CD4-positive, alpha-beta memory T cell (primary cell): ENCODE results near the gene DHFR. TPM values are rescaled to one million over a fixed set of nuclear protein-coding genes. Genes with fewer than 3 reads are reported as not detected.
"Not testable (repeated sequence)": the region's sequence is repeated elsewhere in the genome, so short reads cannot be mapped to it uniquely, and the experiment has no call there.

Source experiments
- CTCF ChIA-PET: fragments of 350-600 bp; sonication (Branson Sonifier 250); formaldehyde crosslinking; loops from one replicate; lab custom pipeline; 2021; ENCODE audit warnings: inconsistent platforms; ENCODE audit not compliant: partially characterized antibody; lab: Charles Lee
- POLR2A ChIA-PET: fragments of 350-600 bp; sonication (Branson Sonifier 250); formaldehyde crosslinking; loops from one replicate; lab custom pipeline; 2021; ENCODE audit not compliant: partially characterized antibody; lab: Charles Lee
- DNase-seq, 5 donors: peaks; one replicate each; pipeline versions ENCODE4 v3.0.0 to v3.0.0-alpha.2; 2020 to 2022; ENCODE audit warnings: mixed read lengths in 1 of 5
- H3K27ac ChIP-seq: one replicate; pipeline ENCODE4 v1.7.0; 2013; ENCODE audit warnings: low read depth, low read length
- H3K27me3 ChIP-seq: 2 replicates; pipeline ENCODE4 v1.7.0; 2013; ENCODE audit warnings: mild to moderate bottlenecking, low read length, moderate library complexity; ENCODE audit not compliant: insufficient read depth
- H3K36me3 ChIP-seq: 2 replicates; pipeline ENCODE4 v1.7.0; 2013; ENCODE audit warnings: mild to moderate bottlenecking, low read length, moderate library complexity; ENCODE audit not compliant: insufficient read depth
- H3K4me1 ChIP-seq: 2 replicates; pipeline ENCODE4 v1.7.0; 2013; ENCODE audit warnings: mild to moderate bottlenecking, low read length, moderate library complexity; ENCODE audit not compliant: insufficient read depth
- H3K4me3 ChIP-seq, 2 donors: one replicate each; pipeline ENCODE4 v1.7.0; 2013; ENCODE audit warnings: low read length in 2 of 2, mild to moderate bottlenecking in 1 of 2
- H3K9me3 ChIP-seq, 2 donors: one replicate each; pipeline ENCODE4 v1.7.0; 2013; ENCODE audit warnings: low read length in 2 of 2, control low read depth in 1 of 2; ENCODE audit not compliant: control insufficient read depth in 1 of 2
- H3K27ac Mint-ChIP-seq, 7 donors: one replicate each; pipeline ENCODE4 v1.8.0; 2020 to 2021; ENCODE audit warnings: mixed read lengths in 7 of 7, mild to moderate bottlenecking in 6 of 7, inconsistent platforms in 3 of 7, moderate library complexity in 3 of 7
- H3K27me3 Mint-ChIP-seq, 2 donors: one replicate each; pipeline ENCODE4 v1.8.0; 2020 to 2021; ENCODE audit warnings: mixed read lengths in 2 of 2
- H3K36me3 Mint-ChIP-seq, 2 donors: one replicate each; pipeline ENCODE4 v1.8.0; 2020 to 2021; ENCODE audit warnings: mixed read lengths in 2 of 2, inconsistent platforms in 1 of 2, mild to moderate bottlenecking in 1 of 2
- H3K4me1 Mint-ChIP-seq, 4 donors: one replicate each; pipeline ENCODE4 v1.8.0; 2020 to 2021; ENCODE audit warnings: mixed read lengths in 4 of 4, mild to moderate bottlenecking in 1 of 4
- H3K4me3 Mint-ChIP-seq, 8 donors: one replicate each; pipeline ENCODE4 v1.8.0; 2020 to 2021; ENCODE audit warnings: mixed read lengths in 8 of 8, mild to moderate bottlenecking in 7 of 8, moderate library complexity in 6 of 8, inconsistent platforms in 3 of 8
- H3K9me3 Mint-ChIP-seq, 8 donors: one replicate each; pipeline ENCODE4 v1.8.0; 2020 to 2021; ENCODE audit warnings: mixed read lengths in 8 of 8, mild to moderate bottlenecking in 5 of 8, inconsistent platforms in 3 of 8, moderate library complexity in 1 of 8
- intact Hi-C: fragments of 100-400 bp; cut with micrococcal nuclease; formaldehyde crosslinking; loops from one replicate; pipeline ENCODE4 v1.15.1; 2023
- polyA plus RNA-seq, 2 donors: library from polyadenylated mRNA; unstranded; fragments of 300-500 nt; fragmentation: Illumina TruSeq; gene quantifications; one replicate each; pipeline ENCODE4 v1.2.3, GENCODE V29; 2021
- total RNA-seq, 2 experiments: library from RNA; stranded (reverse); gene quantifications; one replicate each; pipeline ENCODE4 v1.2.3, GENCODE V29; 2021

Gene DHFR
- total and polyA plus RNA-seq, 4 experiments from 2014 or later = 1.3 to 19.2 (median 10.1) TPM

DNA sequence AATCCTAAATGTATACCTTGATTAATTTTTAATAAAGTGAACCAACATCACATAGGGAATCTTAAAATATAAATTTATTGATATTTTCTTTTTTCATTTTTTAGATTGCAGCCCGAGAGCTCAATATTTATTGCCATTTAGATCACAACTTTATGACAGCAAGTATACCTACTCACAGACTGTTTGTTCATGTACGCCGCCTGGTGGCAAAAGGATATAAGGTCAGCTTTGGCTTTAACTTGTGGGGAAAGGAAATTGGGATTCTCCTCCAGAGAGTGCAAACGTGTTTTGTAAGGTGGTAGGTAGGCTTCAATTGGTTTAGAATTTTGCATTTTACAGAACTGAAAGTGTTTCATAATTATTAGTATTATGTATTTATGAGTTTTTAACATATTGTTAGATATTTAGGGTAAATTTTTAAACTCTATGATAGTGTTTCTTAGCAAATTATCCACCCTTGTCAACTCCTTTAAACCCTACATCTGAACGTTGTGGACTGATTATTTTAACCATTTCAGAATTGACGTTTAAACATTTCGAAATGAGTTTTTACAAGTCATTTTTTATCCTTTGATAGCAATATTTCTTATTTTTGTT is 17.5 kb upstream of the DHFR start:
- Histone ChIP-seq H3K27ac (no peak overlapping the region), H3K36me3 (peaks cover 30% of the 10 kb centered on the region), H3K4me3 (no peak overlapping the region), H3K4me1 (no peaks in the 10 kb centered on the region), H3K27me3 (no peaks in the 10 kb centered on the region), H3K9me3 (no peaks in the 10 kb centered on the region)
- H3K4me3 Mint-ChIP-seq = no peak overlapping the region
- no peak overlapping the region for H3K27ac Mint-ChIP-seq
- H3K36me3 Mint-ChIP-seq = peaks cover 36 to 59% of the 10 kb centered on the region in 2 donors
- CTCF ChIA-PET = interaction anchor here (0.7 to 2.7 kb wide), 9 partner anchors 14 to 580 kb away, joined by 3 to 23 read pairs (median 5); partner anchors contain the start of genes DHFR and MSH3
- intact Hi-C loops = loop anchor here (1.0 kb wide), 4 partner anchors 17 to 581 kb away; no protein-coding TSS in a partner anchor
- H3K4me1 Mint-ChIP-seq = peaks cover 0 to 10% (median 5%) of the 10 kb centered on the region in 4 donors
- H3K27me3 Mint-ChIP-seq = no peaks in the 10 kb centered on the region
- POLR2A ChIA-PET = interaction anchor here (1.8 kb wide), 1 partner anchor 18 kb away, joined by 6 read pairs; the partner anchor contains the start of genes DHFR and MSH3
- H3K9me3 Mint-ChIP-seq = no peaks in the 10 kb centered on the region
- DNase-seq = peak; percentile 51 to 63 (median 53)

DNA sequence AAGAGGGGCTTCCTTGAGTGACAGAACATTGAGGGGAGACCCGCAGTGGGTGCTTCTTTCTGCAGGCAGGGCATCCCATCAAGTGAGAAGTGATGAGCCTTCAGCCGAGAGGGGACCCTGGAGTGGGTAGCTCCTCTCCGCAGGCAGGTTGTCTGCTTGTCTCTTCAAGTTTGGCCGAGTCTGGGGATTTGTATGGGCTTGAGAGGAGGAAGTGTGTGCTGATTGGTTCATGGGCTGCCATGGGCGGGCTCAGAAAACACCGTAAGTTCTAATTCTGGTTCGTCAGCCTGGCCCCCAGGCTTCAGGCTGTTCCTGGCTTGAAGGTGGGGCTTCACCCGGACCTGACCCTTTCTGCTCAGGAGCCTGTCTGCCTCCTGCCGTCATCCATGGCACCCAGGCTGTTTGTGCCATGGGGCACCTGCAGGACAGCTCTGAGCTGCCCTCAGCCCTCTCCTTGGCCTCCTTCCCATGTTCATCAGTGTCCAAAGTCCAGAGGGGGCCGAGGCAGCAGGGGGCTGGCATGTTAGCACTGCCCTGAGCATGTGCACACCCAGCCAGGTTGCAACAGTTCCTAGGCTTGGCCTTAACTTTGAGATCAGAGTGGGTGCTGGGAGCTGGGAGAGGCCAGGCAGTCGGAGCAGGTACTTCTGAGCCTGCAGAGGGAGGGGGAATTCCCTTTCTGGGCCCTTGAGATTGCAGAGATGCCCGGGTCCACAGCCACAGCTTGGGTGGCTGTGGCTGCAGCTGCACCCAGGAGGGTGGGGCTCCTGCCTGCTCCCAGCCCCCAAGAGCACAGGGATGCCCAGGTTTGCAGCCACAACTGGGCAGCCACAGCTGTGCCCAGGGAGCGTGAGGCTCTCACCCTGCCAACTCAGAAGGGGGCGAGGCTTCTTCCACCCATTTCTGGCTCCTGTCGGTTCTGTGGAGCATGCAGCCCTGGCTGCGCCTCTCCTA is 13.5 kb upstream of the DHFR start:
- no peak for DNase-seq
- Mint-ChIP-seq H3K4me1 (peaks cover 7 to 23% (median 14%) of the 10 kb centered on the region in 4 donors), H3K4me3 (no peak overlapping the region), H3K9me3 (peaks cover 0 to 2% (median 0%) of the 10 kb centered on the region in 8 donors), H3K27ac (peak overlapping the region in 2 of 7 donors; percentile 68), H3K27me3 (no peaks in the 10 kb centered on the region), H3K36me3 (peaks cover 39 to 62% of the 10 kb centered on the region in 2 donors)
- Histone ChIP-seq H3K36me3 (peaks cover 12% of the 10 kb centered on the region), H3K4me1 (no peaks in the 10 kb centered on the region), H3K4me3 (no peak overlapping the region), H3K9me3 (no peaks in the 10 kb centered on the region), H3K27ac (no peak overlapping the region), H3K27me3 (no peaks in the 10 kb centered on the region)
- intact Hi-C loops = no loop called here
- CTCF ChIA-PET = interaction anchor here (1.1 to 2.9 kb wide), 2 partner anchors 12 to 188 kb away, joined by 3 to 7 read pairs; no protein-coding TSS in a partner anchor
- POLR2A ChIA-PET = interaction anchor here (1.4 kb wide), 1 partner anchor 14 kb away, joined by 3 read pairs; the partner anchor contains the start of gene MSH3

DNA sequence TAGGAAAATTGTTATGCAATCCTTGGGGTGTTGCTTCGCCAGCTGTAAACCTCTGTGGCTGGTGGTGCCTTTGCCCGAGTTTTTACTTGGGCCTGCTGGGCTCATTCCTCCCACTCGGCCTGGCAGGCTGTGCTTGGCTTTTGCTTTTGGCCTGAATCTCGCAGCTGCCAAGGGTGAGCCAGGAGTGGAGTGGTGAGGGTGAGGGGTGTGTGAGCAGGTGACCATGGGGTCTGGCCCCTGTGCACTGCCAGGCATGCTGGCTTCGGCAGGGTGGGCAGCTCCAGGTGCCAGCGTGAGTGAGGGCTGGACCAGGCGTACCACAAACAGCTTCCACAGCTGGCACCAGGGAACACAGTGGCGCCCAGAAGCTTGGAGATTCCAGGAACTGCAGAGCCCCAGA is 12.6 kb upstream of the DHFR start:
- Histone ChIP-seq H3K27me3 (no peaks in the 10 kb centered on the region), H3K36me3 (peaks cover 4% of the 10 kb centered on the region), H3K4me3 (no peak overlapping the region), H3K9me3 (no peaks in the 10 kb centered on the region), H3K4me1 (no peaks in the 10 kb centered on the region), H3K27ac (no peak overlapping the region)
- POLR2A ChIA-PET = no interaction called here
- intact Hi-C loops = no loop called here
- no peak overlapping the region for H3K27ac Mint-ChIP-seq
- peaks cover 43 to 62% of the 10 kb centered on the region in 2 donors for H3K36me3 Mint-ChIP-seq
- no peak for DNase-seq
- peaks cover 10 to 23% (median 14%) of the 10 kb centered on the region in 4 donors for H3K4me1 Mint-ChIP-seq
- no peak overlapping the region for H3K4me3 Mint-ChIP-seq
- no peaks in the 10 kb centered on the region for H3K27me3 Mint-ChIP-seq
- peaks cover 0 to 4% (median 0%) of the 10 kb centered on the region in 8 donors for H3K9me3 Mint-ChIP-seq
- CTCF ChIA-PET = interaction anchor here (1.1 to 2.9 kb wide), 2 partner anchors 11 to 187 kb away, joined by 3 to 7 read pairs; no protein-coding TSS in a partner anchor

DNA sequence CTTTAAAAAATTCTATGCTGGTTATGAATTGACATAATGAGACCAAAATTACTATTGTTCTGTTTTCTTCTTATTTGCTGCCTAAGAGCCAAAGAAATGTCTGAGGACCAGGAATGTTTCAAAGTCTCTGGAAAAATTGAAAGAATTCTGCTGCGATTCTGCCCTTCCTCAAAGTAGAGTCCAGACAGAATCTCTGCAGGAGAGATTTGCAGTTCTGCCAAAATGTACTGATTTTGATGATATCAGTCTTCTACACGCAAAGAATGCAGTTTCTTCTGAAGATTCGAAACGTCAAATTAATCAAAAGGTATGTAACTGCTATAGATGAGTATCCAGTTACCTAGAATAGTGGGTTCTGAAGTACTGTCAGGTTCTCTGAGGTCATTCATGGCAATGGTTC is 10.3 kb upstream of the DHFR start:
- H3K27ac ChIP-seq = no peak overlapping the region
- no peaks in the 10 kb centered on the region for H3K4me1 ChIP-seq
- Mint-ChIP-seq H3K27ac (peak overlapping the region in 1 of 7 donors; percentile 18), H3K4me3 (no peak overlapping the region), H3K4me1 (peaks cover 9 to 28% (median 17%) of the 10 kb centered on the region in 4 donors), H3K36me3 (peaks cover 58 to 62% of the 10 kb centered on the region in 2 donors), H3K27me3 (no peaks in the 10 kb centered on the region), H3K9me3 (peaks cover 0 to 4% (median 0%) of the 10 kb centered on the region in 8 donors)
- H3K36me3 ChIP-seq = peaks cover 16% of the 10 kb centered on the region
- no peak overlapping the region for H3K4me3 ChIP-seq
- DNase-seq = no peak
- intact Hi-C loops = no loop called here
- ChIA-PET CTCF (no interaction called here), POLR2A (no interaction called here)
- H3K27me3 ChIP-seq = no peaks in the 10 kb centered on the region
- no peaks in the 10 kb centered on the region for H3K9me3 ChIP-seq

DNA sequence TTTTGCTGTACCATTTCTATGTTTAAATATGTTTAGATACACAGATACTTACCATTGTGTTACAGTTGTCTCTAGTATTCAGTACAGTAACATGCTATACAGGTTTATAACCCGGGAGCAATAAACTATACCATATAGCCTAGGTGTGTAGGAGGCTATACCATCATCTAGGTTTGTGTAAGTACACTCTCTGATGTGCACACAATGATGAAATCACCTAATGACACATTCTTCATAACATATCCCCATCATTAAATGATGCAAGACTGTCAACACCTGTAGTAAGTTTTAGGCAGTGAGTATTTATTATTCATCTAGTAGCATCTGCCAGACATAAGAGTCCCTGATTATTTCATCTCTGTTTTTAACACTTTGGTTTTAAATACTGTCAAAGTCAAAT is 7.3 kb upstream of the DHFR start:
- Histone ChIP-seq H3K4me1 (no peaks in the 10 kb centered on the region), H3K36me3 (peaks cover 24% of the 10 kb centered on the region), H3K27ac (no peak overlapping the region), H3K27me3 (no peaks in the 10 kb centered on the region), H3K9me3 (no peaks in the 10 kb centered on the region), H3K4me3 (no peak overlapping the region)
- peaks cover 0 to 4% (median 0%) of the 10 kb centered on the region in 8 donors for H3K9me3 Mint-ChIP-seq
- POLR2A ChIA-PET = no interaction called here
- peaks cover 71% of the 10 kb centered on the region in 2 donors for H3K36me3 Mint-ChIP-seq
- no peaks in the 10 kb centered on the region for H3K27me3 Mint-ChIP-seq
- intact Hi-C loops = no loop called here
- no peak overlapping the region for H3K27ac Mint-ChIP-seq
- H3K4me3 Mint-ChIP-seq = no peak overlapping the region
- no peak for DNase-seq
- CTCF ChIA-PET = no interaction called here
- H3K4me1 Mint-ChIP-seq = peaks cover 7 to 33% (median 18%) of the 10 kb centered on the region in 4 donors

DNA sequence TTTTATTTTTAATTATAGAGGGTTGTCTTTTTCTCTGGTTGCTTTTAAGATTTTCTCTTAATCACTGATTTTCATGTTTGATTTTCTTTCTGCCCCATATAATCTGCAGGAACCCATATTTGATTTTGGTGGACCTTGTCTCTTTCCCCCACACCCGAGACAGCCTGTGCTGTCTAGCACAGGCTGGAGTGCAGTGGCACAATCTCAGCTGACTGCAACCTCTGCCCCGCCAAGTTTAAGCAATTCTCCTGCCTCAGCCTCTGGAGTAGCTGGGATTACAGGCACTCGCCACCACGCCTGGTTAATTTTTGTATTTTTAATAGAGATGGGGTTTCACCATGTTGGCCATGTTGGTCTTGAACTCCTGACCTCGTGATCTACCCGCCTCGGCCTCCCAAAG is 5.9 kb upstream of the DHFR start:
- H3K4me3 Mint-ChIP-seq, POLR2A ChIA-PET, H3K9me3 Mint-ChIP-seq, H3K9me3 ChIP-seq, H3K27ac ChIP-seq, DNase-seq, H3K4me3 ChIP-seq, CTCF ChIA-PET, H3K27me3 Mint-ChIP-seq, intact Hi-C loops, H3K27me3 ChIP-seq, H3K27ac Mint-ChIP-seq: not testable (repeated sequence)
- Mint-ChIP-seq H3K36me3 (peaks cover 66% of the 10 kb centered on the region in 2 donors), H3K4me1 (peaks cover 11 to 36% (median 22%) of the 10 kb centered on the region in 4 donors)
- Histone ChIP-seq H3K4me1 (peaks cover 10% of the 10 kb centered on the region), H3K36me3 (peaks cover 25% of the 10 kb centered on the region)
